Endothelial cell of umbilical vein (primary cell): ENCODE measurements around the gene CPNE2. TPM values are rescaled to one million over a fixed set of nuclear protein-coding genes. Genes with fewer than 3 reads are reported as not detected.

ENCODE experiments used
- BruUV-seq: library from RNA; stranded (reverse); fragments of 400-500 nt; replicated peaks from 2 replicates; lab custom pipeline; 2021; lab: Mats Ljungman, UMichigan
- CTCF ChIA-PET: fragments of 300-600, 350-600 bp; sonication (Branson Sonifier 250); formaldehyde crosslinking; loops from one replicate; lab custom pipeline; 2021; ENCODE audit warnings: antibody characterized with exemption, inconsistent platforms; lab: Charles Lee
- POLR2A ChIA-PET: fragments of 300-600, 350-600 bp; sonication (Branson Sonifier 250); formaldehyde crosslinking; loops from one replicate; lab custom pipeline; 2021; ENCODE audit warnings: antibody characterized with exemption, inconsistent platforms; lab: Charles Lee
- DNase-seq: peaks from one replicate; pipeline ENCODE4 v3.0.0-alpha.2; 2011; ENCODE audit warnings: low read depth, low spot score
- FAIRE-seq: peaks from 2 replicates; lab custom pipeline; 2011; peaks lifted over from hg19 to GRCh38; lab: Jason Lieb, UNC
- H2AFZ ChIP-seq: 2 replicates; pipeline ENCODE4 v1.6.0; 2012; ENCODE audit warnings: low read depth, low read length, control low read depth, inconsistent platforms
- H3K27ac ChIP-seq: 2 replicates; pipeline ENCODE4 v1.5.1; 2011; ENCODE audit warnings: low read depth, mild to moderate bottlenecking, control low read depth, low read length, moderate library complexity; ENCODE audit not compliant: insufficient read depth
- H3K27me3 ChIP-seq, 2 experiments: 2 replicates each; pipeline versions ENCODE4 v1.6.0 to v1.6.1; 2011; ENCODE audit warnings: low read length in 2 of 2, mixed read lengths in 1 of 2; ENCODE audit not compliant: control insufficient read depth in 2 of 2, insufficient read depth in 2 of 2
- H3K36me3 ChIP-seq, 2 experiments: 2 replicates in 1 of 2; 3 replicates in 1 of 2; pipeline ENCODE4 v1.5.1; 2011; ENCODE audit warnings: low read length in 2 of 2, mild to moderate bottlenecking in 1 of 2, moderate library complexity in 1 of 2; ENCODE audit not compliant: control insufficient read depth in 2 of 2, insufficient read depth in 2 of 2; ENCODE audit errors: extremely low read depth in 1 of 2
- H3K4me1 ChIP-seq: 3 replicates; pipeline ENCODE4 v1.5.1; 2011; ENCODE audit warnings: mild to moderate bottlenecking, low read length; ENCODE audit not compliant: control insufficient read depth, insufficient read depth; ENCODE audit errors: extremely low read depth
- H3K4me2 ChIP-seq: 2 replicates; pipeline ENCODE4 v1.6.1; 2011; ENCODE audit warnings: low read length, control low read depth, mixed read lengths; ENCODE audit not compliant: insufficient read depth
- H3K4me3 ChIP-seq, 3 experiments: fragments of 200-600 bp in 1 of 3; sonication (generic), shearing (Covaris generic) in 1 of 3; replicated peaks in 1 of 3; 2 replicates each; pipeline ENCODE4 v1.5.1; 2011 to 2016; ENCODE audit warnings: control low read depth in 3 of 3, low read length in 3 of 3, mild to moderate bottlenecking in 2 of 3, inconsistent platforms in 1 of 3, low read depth in 1 of 3, moderate library complexity in 1 of 3; ENCODE audit not compliant: insufficient read depth in 1 of 3
- H3K79me2 ChIP-seq: 2 replicates; pipeline ENCODE4 v1.6.0; 2012; ENCODE audit warnings: low read length, inconsistent platforms; ENCODE audit not compliant: control insufficient read depth, insufficient read depth
- H3K9ac ChIP-seq: replicated peaks from 2 replicates; pipeline ENCODE3; 2011; ENCODE audit warnings: low read length, control low read depth; ENCODE audit not compliant: insufficient read depth; ENCODE audit errors: extremely low read depth
- H3K9me1 ChIP-seq: replicated peaks from 3 replicates; pipeline ENCODE4 v1.6.0; 2011; ENCODE audit warnings: mild to moderate bottlenecking, low read length; ENCODE audit not compliant: control insufficient read depth, insufficient read depth; ENCODE audit errors: extremely low read depth
- H3K9me3 ChIP-seq: replicated peaks from 2 replicates; pipeline ENCODE4 v1.5.1; 2012; ENCODE audit warnings: low read length, inconsistent platforms; ENCODE audit not compliant: control insufficient read depth, insufficient read depth
- H4K20me1 ChIP-seq: replicated peaks from 2 replicates; pipeline ENCODE3; 2011; ENCODE audit warnings: mild to moderate bottlenecking, low read length; ENCODE audit not compliant: control insufficient read depth, insufficient read depth; ENCODE audit errors: extremely low read depth
- EZH2 ChIP-seq: IDR thresholded peaks from 2 replicates; pipeline ENCODE4 v1.6.1; 2012; ENCODE audit warnings: borderline replicate concordance, low read depth, mild to moderate bottlenecking, moderate library complexity, low read length, inconsistent platforms; ENCODE audit not compliant: severe bottlenecking
- FOS ChIP-seq: IDR thresholded peaks from 2 replicates; pipeline ENCODE4 v1.6.1; 2011; ENCODE audit warnings: mild to moderate bottlenecking, low read length, moderate library complexity, borderline replicate concordance; ENCODE audit not compliant: insufficient read depth
- GATA2 ChIP-seq: IDR thresholded peaks from 2 replicates; pipeline ENCODE4 v1.7.0; 2011; ENCODE audit warnings: low read depth, mild to moderate bottlenecking, moderate library complexity, mixed read lengths, low read length; ENCODE audit not compliant: insufficient read length, insufficient read depth
- JUN ChIP-seq: IDR thresholded peaks from 2 replicates; pipeline ENCODE4 v1.6.1; 2011; ENCODE audit warnings: borderline replicate concordance, low read depth; ENCODE audit not compliant: insufficient read length, insufficient read depth
- MAX ChIP-seq: IDR thresholded peaks from 2 replicates; pipeline ENCODE4 v1.6.1; 2011; ENCODE audit not compliant: insufficient read depth, insufficient read length
- MYC ChIP-seq: IDR thresholded peaks from one replicate; pipeline ENCODE4 v1.6.1; 2011; ENCODE audit warnings: mild to moderate bottlenecking, low read depth, low read length
- POLR2A ChIP-seq: IDR thresholded peaks from 2 replicates; pipeline ENCODE4 v1.6.1; 2012; ENCODE audit warnings: low read depth, mild to moderate bottlenecking, control low read depth, low read length
- POLR2AphosphoS5 ChIP-seq: IDR thresholded peaks from 2 replicates; pipeline ENCODE4 v1.6.1; 2012; ENCODE audit warnings: low read depth, mild to moderate bottlenecking, control low read depth, low read length, moderate library complexity; ENCODE audit not compliant: insufficient read depth
- dilution Hi-C: fragments of 300-500 bp; cut with MboI; formaldehyde crosslinking; loops from one replicate; pipeline ENCODE4 v1.15.0; 2019; ENCODE audit warnings: low sequenced_read_pairs; ENCODE audit not compliant: extremely low pct_ligation_motif_present
- intact Hi-C: fragments of 100-400 bp; cut with micrococcal nuclease; formaldehyde crosslinking; loops from one replicate; pipeline ENCODE4 v1.10.0; 2022
- polyA plus RNA-seq, 4 experiments: library from polyadenylated mRNA; depleted of rRNA in 3 of 4; stranded (reverse) in 3 of 4; unstranded in 1 of 4; fragments of >200 nt; gene quantifications; 2 replicates each; pipeline versions ENCODE4 v1.2.1 to v1.2.3, GENCODE V29; 2011 to 2012; ENCODE audit warnings: missing spikeins in 1 of 4
- total RNA-seq: library from RNA; stranded (reverse); gene quantifications from 2 replicates; pipeline ENCODE4 v1.2.3, GENCODE V29; 2021
- TF ChIP-seq, protein P1 (sequence below), 2 donors: IDR thresholded peaks; 1 replicate in 1 of 2; 2 replicates in 1 of 2; pipeline ENCODE4 v1.5.1; 2011; ENCODE audit warnings: low read length in 2 of 2, mild to moderate bottlenecking in 2 of 2, moderate library complexity in 2 of 2, control low read depth in 1 of 2, inconsistent platforms in 1 of 2, low read depth in 1 of 2; ENCODE audit not compliant: insufficient read depth in 1 of 2; ENCODE audit errors: extremely low read depth in 1 of 2

The CPNE2 gene
- total and polyA plus RNA-seq, 2 donors (not counting 3 experiments of a cell fraction or from before 2014, with no cell fraction given) = 91.9 to 187 TPM

DNA sequence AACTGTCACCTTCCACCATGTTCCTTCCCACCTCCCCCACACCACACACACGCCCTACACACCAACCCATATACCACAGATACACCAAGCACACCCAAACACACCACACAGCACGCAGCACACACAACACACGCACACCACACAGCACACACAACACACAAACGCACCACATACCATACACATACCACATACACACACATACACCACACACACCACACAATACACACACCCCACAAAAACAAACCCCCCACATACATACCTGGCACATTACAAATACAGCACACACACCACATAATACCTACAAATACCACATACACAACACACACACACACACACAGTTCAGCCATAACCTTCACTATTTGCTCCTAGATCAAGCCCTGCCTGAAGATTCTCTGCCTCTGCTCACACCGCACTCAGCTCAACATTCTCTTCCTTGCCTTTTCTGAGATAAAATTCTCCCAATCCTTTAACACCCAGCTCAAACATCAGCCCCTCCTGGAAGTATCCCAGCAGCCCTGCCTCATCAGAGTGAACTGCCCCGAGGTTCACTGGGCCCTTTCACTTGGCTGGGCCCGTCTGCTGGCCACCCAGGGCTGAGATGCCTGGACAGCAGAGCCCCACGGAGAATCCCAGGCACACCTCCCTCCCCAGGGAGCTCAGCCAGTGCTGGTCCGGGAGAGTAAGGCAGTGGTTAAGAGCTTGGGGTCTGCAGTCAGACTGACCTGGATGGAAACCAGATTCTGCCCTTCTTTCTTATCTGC lies 31.9 kb upstream of the CPNE2 start:
- DNase-seq (no peak), FAIRE-seq (no peak)
- BruUV-seq = no TSS peak
- TF ChIP-seq POLR2AphosphoS5 (no peak), POLR2A (no peak)
- no peaks in the 10 kb centered on the region for H3K4me1 ChIP-seq
- H3K4me2 ChIP-seq = no peak overlapping the region
- H3K9me3 ChIP-seq = no peaks in the 10 kb centered on the region
- H3K79me2 ChIP-seq = no peaks in the 10 kb centered on the region
- H3K27me3 ChIP-seq = no peaks in the 10 kb centered on the region
- no peak overlapping the region for H2AFZ ChIP-seq
- POLR2A ChIA-PET = no interaction called here
- dilution Hi-C loops (no loop called here), intact Hi-C loops (no loop called here)
- no peak overlapping the region for H3K9ac ChIP-seq
- H3K9me1 ChIP-seq = no peaks in the 10 kb centered on the region
- H3K36me3 ChIP-seq = no peaks in the 10 kb centered on the region
- CTCF ChIA-PET = interaction anchor here (1.1 to 1.9 kb wide), 5 partner anchors 15 to 96 kb away, joined by 3 to 8 read pairs (median 4); partner anchors contain the start of gene CPNE2
- H3K27ac ChIP-seq = no peak overlapping the region
- H4K20me1 ChIP-seq = no peaks in the 10 kb centered on the region
- H3K4me3 ChIP-seq = no peak overlapping the region

DNA sequence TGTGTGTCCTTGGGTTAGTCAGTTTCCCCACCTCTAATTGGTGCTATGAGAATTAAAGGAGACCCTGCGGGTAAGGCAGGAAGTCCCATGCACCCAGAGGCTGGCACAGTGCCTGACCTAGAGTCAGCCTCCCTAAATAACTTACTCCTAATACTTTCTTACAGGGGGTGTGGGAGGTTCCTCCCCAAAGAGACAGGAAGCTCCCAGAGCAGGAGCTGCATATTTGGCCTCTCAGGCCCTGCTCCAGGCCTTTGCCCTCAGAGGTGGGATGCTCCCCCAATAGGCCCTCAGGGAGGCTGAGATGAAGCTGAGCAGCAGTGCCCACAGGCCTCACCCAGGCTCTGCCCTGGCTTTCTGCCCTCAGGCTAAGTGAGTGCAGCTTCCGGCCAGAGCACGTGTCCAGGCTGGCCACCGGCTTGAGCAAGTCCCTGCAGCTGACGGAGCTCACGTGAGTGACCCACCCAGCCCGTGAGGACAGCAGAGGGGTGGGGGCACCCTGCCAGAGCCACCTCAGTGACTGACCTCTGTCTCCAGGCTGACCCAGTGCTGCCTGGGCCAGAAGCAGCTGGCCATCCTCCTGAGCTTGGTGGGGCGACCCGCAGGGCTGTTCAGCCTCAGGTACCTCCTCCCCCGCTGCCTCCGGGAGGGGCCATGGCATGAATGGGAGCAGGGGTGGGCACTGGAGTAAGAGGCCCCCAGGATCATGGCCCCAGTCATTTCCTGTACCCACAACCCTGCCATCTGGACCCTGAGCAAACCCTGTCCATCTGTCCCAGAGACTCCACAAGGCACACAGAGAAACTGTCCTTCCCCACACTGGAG lies 31.1 kb upstream of the CPNE2 start:
- no peaks in the 10 kb centered on the region for H3K27me3 ChIP-seq
- H3K4me2 ChIP-seq = no peak overlapping the region
- no peak overlapping the region for H3K27ac ChIP-seq
- no peak overlapping the region for H3K4me3 ChIP-seq
- FAIRE-seq (no peak), DNase-seq (no peak)
- no peak overlapping the region for H2AFZ ChIP-seq
- ChIA-PET POLR2A (no interaction called here), CTCF (interaction anchor here (1.1 to 1.9 kb wide), 5 partner anchors 15 to 97 kb away, joined by 3 to 8 read pairs (median 4); partner anchors contain the start of gene CPNE2)
- H3K9me1 ChIP-seq = no peaks in the 10 kb centered on the region
- H3K4me1 ChIP-seq = no peaks in the 10 kb centered on the region
- no peaks in the 10 kb centered on the region for H3K79me2 ChIP-seq
- dilution Hi-C loops (no loop called here), intact Hi-C loops (no loop called here)
- no peak for TF ChIP-seq JUN
- no peak for TF ChIP-seq EZH2
- no peak for TF ChIP-seq FOS
- TF ChIP-seq MAX = no peak
- TF ChIP-seq POLR2A = no peak
- TF ChIP-seq MYC = no peak
- TF ChIP-seq GATA2 = no peak
- no peak for TF ChIP-seq POLR2AphosphoS5
- TF ChIP-seq, protein P1, sequence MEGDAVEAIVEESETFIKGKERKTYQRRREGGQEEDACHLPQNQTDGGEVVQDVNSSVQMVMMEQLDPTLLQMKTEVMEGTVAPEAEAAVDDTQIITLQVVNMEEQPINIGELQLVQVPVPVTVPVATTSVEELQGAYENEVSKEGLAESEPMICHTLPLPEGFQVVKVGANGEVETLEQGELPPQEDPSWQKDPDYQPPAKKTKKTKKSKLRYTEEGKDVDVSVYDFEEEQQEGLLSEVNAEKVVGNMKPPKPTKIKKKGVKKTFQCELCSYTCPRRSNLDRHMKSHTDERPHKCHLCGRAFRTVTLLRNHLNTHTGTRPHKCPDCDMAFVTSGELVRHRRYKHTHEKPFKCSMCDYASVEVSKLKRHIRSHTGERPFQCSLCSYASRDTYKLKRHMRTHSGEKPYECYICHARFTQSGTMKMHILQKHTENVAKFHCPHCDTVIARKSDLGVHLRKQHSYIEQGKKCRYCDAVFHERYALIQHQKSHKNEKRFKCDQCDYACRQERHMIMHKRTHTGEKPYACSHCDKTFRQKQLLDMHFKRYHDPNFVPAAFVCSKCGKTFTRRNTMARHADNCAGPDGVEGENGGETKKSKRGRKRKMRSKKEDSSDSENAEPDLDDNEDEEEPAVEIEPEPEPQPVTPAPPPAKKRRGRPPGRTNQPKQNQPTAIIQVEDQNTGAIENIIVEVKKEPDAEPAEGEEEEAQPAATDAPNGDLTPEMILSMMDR (IDR thresholded peaks at IDR 0.05; ENCODE audit: extremely low read depth in 1 of 2, insufficient read depth in 1 of 2, low read depth in 1 of 2, low read length in 2 of 2) = no peak
- H3K9ac ChIP-seq = no peak overlapping the region
- no TSS peak for BruUV-seq
- H3K36me3 ChIP-seq = no peaks in the 10 kb centered on the region
- H3K9me3 ChIP-seq = no peaks in the 10 kb centered on the region
- H4K20me1 ChIP-seq = no peaks in the 10 kb centered on the region
